ENCODE results near the gene TCF7L1.
"Not testable (repeated sequence)": the region's sequence is repeated elsewhere in the genome, so short reads cannot be mapped to it uniquely, and the experiment has no call there.

DNA sequence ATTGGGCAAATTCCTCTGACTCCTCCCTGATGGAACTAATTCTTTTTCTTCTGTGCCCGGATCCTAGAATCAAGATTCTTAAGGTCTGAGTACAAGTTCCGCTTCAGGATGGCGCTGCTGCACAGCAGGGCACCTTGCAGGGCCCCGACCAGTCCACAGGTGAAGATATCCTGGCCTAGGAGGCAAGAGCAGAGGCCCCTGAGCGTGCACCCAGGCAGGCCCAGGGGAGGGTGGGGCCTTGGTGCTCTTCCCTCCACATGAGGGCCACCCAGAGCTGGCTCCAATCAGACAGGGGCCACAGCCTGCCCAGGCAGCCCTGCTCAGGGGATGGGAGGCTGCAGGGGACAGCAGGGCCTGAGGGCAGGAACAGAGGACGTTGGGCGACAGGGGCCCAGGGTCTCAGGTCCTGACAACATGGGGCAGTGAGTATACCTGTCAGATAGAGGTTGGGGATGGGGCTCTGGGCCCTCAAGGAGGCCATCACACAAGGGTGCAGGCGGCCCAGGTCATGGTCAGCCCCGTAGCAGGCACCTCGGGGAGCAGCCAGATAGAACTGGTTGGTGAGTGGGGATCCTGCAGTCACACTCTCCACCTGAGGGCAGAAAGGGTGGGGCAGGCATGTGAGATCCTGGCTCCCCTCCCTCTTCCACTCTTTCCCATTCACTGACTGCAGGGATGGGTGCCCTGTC, 210.2 kb downstream of the TCF7L1 start:
- not testable (repeated sequence) for TF ChIP-seq POLR2A (IDR thresholded peaks at IDR 0.05)
- TF ChIP-seq, protein P1, sequence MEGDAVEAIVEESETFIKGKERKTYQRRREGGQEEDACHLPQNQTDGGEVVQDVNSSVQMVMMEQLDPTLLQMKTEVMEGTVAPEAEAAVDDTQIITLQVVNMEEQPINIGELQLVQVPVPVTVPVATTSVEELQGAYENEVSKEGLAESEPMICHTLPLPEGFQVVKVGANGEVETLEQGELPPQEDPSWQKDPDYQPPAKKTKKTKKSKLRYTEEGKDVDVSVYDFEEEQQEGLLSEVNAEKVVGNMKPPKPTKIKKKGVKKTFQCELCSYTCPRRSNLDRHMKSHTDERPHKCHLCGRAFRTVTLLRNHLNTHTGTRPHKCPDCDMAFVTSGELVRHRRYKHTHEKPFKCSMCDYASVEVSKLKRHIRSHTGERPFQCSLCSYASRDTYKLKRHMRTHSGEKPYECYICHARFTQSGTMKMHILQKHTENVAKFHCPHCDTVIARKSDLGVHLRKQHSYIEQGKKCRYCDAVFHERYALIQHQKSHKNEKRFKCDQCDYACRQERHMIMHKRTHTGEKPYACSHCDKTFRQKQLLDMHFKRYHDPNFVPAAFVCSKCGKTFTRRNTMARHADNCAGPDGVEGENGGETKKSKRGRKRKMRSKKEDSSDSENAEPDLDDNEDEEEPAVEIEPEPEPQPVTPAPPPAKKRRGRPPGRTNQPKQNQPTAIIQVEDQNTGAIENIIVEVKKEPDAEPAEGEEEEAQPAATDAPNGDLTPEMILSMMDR (IDR thresholded peaks at IDR 0.05): not testable (repeated sequence)
